Spleen (tissue), 11 donors: ENCODE measurements around the gene FADS1. TPM values are rescaled to one million over a fixed set of nuclear protein-coding genes. Genes with fewer than 3 reads are reported as not detected.

Experiments
- DNase-seq: peaks from one replicate; pipeline ENCODE4 v3.0.0-alpha.2; 2020
- H3K27ac ChIP-seq, 8 donors: fragments of 200-600 bp; sonication (generic) in 7 of 8; 1 replicate in 4 of 8; 2 replicates in 4 of 8; pipeline versions ENCODE4 v1.5.0 to v1.8.0; 2016 to 2021; ENCODE audit warnings: inconsistent platforms in 4 of 8, mild to moderate bottlenecking in 4 of 8, moderate library complexity in 1 of 8
- H3K27me3 ChIP-seq, 7 donors: fragments of 200-600 bp; sonication (generic) in 6 of 7; replicated peaks in 1 of 7; 1 replicate in 4 of 7; 2 replicates in 3 of 7; pipeline versions ENCODE4 v1.5.0 to v1.8.0; 2016 to 2021; ENCODE audit warnings: inconsistent platforms in 3 of 7, mild to moderate bottlenecking in 1 of 7
- H3K36me3 ChIP-seq, 6 donors: fragments of 200-600 bp; sonication (generic) in 5 of 6; 1 replicate in 4 of 6; 2 replicates in 2 of 6; pipeline versions ENCODE4 v1.5.0 to v1.8.0; 2016 to 2021; ENCODE audit warnings: inconsistent platforms in 2 of 6
- H3K4me1 ChIP-seq, 6 donors: fragments of 200-600 bp; sonication (generic) in 5 of 6; 1 replicate in 3 of 6; 2 replicates in 3 of 6; pipeline versions ENCODE4 v1.5.0 to v1.8.0; 2016 to 2021; ENCODE audit warnings: inconsistent platforms in 3 of 6
- H3K4me3 ChIP-seq, 8 donors: fragments of 200-600 bp; sonication (generic) in 7 of 8; 1 replicate in 4 of 8; 2 replicates in 4 of 8; pipeline versions ENCODE4 v1.5.0 to v1.8.0; 2016 to 2021; ENCODE audit warnings: inconsistent platforms in 4 of 8, mild to moderate bottlenecking in 4 of 8, moderate library complexity in 2 of 8
- H3K9me3 ChIP-seq, 8 donors: fragments of 200-600 bp; sonication (generic) in 7 of 8; 1 replicate in 4 of 8; 2 replicates in 4 of 8; pipeline versions ENCODE4 v1.5.0 to v1.8.0; 2016 to 2021; ENCODE audit warnings: inconsistent platforms in 4 of 8
- CTCF ChIP-seq, 11 experiments: fragments of 200-600 bp in 7 of 11; fragments of 450-650 bp in 4 of 11; sonication (generic) in 4 of 11; IDR thresholded peaks in 8 of 11; conservative IDR thresholded peaks in 3 of 11; 1 replicate in 7 of 11; 2 replicates in 4 of 11; pipeline versions ENCODE4 v1.4.0 to v1.8.0; 2016 to 2021; ENCODE audit warnings: antibody characterized with exemption in 11 of 11, inconsistent platforms in 4 of 11, mild to moderate bottlenecking in 1 of 11
- POLR2A ChIP-seq, 3 donors: fragments of 450-650 bp; IDR thresholded peaks; one replicate each; pipeline ENCODE4 v1.5.1; 2017; ENCODE audit warnings: antibody characterized with exemption in 3 of 3, mild to moderate bottlenecking in 1 of 3
- POLR2AphosphoS5 ChIP-seq, 3 donors: sonication (generic); formaldehyde crosslinking; IDR thresholded peaks; one replicate each; pipeline ENCODE4 v1.5.1; 2017; ENCODE audit warnings: antibody characterized with exemption in 3 of 3
- WGBS, 5 donors: extraction: QIAGEN DNeasy Blood & Tissue Kit in 3 of 5; methylation state at CpG; one replicate each; pipeline versions ENCODE4 v1.1.5 to v1.1.7; 2013 to 2018; 5-methylcytosine and 5-hydroxymethylcytosine counted together
- intact Hi-C: fragments of 100-400 bp; cut with DNase I; formaldehyde crosslinking; loops from one replicate; pipeline ENCODE4 v1.15.0; 2023; ENCODE audit warnings: low total_unique reads
- polyA plus RNA-seq, 3 donors: library from polyadenylated mRNA; stranded (reverse); fragments of 200-250 nt; gene quantifications; one replicate each; pipeline ENCODE4 v1.2.1, GENCODE V29; 2013
- total RNA-seq, 7 donors: library from RNA; depleted of rRNA in 3 of 7; stranded (reverse); fragments of >200 nt in 3 of 7; fragmentation: NEBNext Ultra II Directional in 4 of 7; extraction: Animal tissue kit (Norgen Biotek cat#: 25700) in 4 of 7; gene quantifications; one replicate each; pipeline versions ENCODE4 v1.1.0 to v1.2.1, GENCODE V29; 2016 to 2021
- donor health status: healthy with polysubstance abuse.
- donor health status: DM: no; HTN: no; CAD: no; lungs with moderate emphysema.
- donor health status: DM: no; HTN: no; CAD: no.
- donor health status: Bipolar disorder and iron deficiency.
- donor health status: healthy.
- donor health status: DM: no; HTN: no; CAD: no.
- donor health status: DM: yes; HTN: yes; CAD: no.

Gene FADS1
- total and polyA plus RNA-seq, 10 donors, result 2.2 to 25.6 (median 10.4) TPM

GRCh38 chr11:61834278-61835048 is 17.7 kb upstream of the FADS1 start:
- 25 to 32% (median 29%) methylated on average over 10 to 12 of the region's 12 CpGs for WGBS, 5 donors
- H3K9me3 ChIP-seq, result no peaks in the 10 kb centered on the region
- DNase-seq, result peak; percentile 78
- peak overlapping the region; percentile 27 to 82 (median 72) for H3K27ac ChIP-seq
- peak in 2 of 3 donors; percentile 35 to 59 for TF ChIP-seq POLR2AphosphoS5 (IDR thresholded peaks at IDR 0.05)
- no peak for TF ChIP-seq POLR2A (IDR thresholded peaks at IDR 0.05)
- no peak for TF ChIP-seq CTCF (IDR thresholded peaks at IDR 0.05 in 8 of 11, conservative IDR thresholded peaks at IDR 0.05 in 3 of 11)
- peaks cover 5 to 72% (median 21%) of the 10 kb centered on the region in 6 donors for H3K4me1 ChIP-seq
- no peaks in the 10 kb centered on the region for H3K36me3 ChIP-seq
- peaks cover 0 to 6% (median 0%) of the 10 kb centered on the region in 7 donors for H3K27me3 ChIP-seq
- intact Hi-C loops, result no loop called here
- peak overlapping the region in 1 of 8 donors; percentile 9 for H3K4me3 ChIP-seq

- WGBS, 5 donors, result 83 to 93% (median 90%) methylated on average over 12 of the region's 12 CpGs
- TF ChIP-seq CTCF (IDR thresholded peaks at IDR 0.05 in 8 of 11, conservative IDR thresholded peaks at IDR 0.05 in 3 of 11) (no peak), POLR2A (IDR thresholded peaks at IDR 0.05) (no peak)
Measured at GRCh38 chr11:61833926-61834277, 17.1 kb upstream of the FADS1 start.

GRCh38 chr11:61833471-61833870 is 16.7 kb upstream of the FADS1 start:
- Histone ChIP-seq H3K9me3 (no peaks in the 10 kb centered on the region), H3K4me3 (no peak overlapping the region), H3K27ac (peak overlapping the region in 2 of 8 donors; percentile 81 to 82), H3K4me1 (peaks cover 13 to 82% (median 31%) of the 10 kb centered on the region in 6 donors), H3K36me3 (no peaks in the 10 kb centered on the region), H3K27me3 (peaks cover 0 to 16% (median 6%) of the 10 kb centered on the region in 7 donors)
- intact Hi-C loops, result no loop called here
- DNase-seq, result peak; percentile 62
- TF ChIP-seq POLR2AphosphoS5 (IDR thresholded peaks at IDR 0.05), result no peak
- TF ChIP-seq POLR2A (IDR thresholded peaks at IDR 0.05), result no peak
- no peak for TF ChIP-seq CTCF (IDR thresholded peaks at IDR 0.05 in 8 of 11, conservative IDR thresholded peaks at IDR 0.05 in 3 of 11)
- 74 to 85% (median 83%) methylated on average over 11 of the region's 11 CpGs for WGBS, 5 donors

More at GRCh38 chr11:61833926-61834277, 17.1 kb upstream of the FADS1 start:
- no peak overlapping the region for H3K4me3 ChIP-seq
- no peaks in the 10 kb centered on the region for H3K9me3 ChIP-seq
- no peak for DNase-seq
- no peaks in the 10 kb centered on the region for H3K36me3 ChIP-seq
- H3K27ac ChIP-seq, result peak overlapping the region in 6 of 8 donors; percentile 62 to 82 (median 75)
- H3K4me1 ChIP-seq, result peaks cover 8 to 78% (median 27%) of the 10 kb centered on the region in 6 donors
- intact Hi-C loops, result no loop called here
- H3K27me3 ChIP-seq, result peaks cover 0 to 11% (median 3%) of the 10 kb centered on the region in 7 donors

GRCh38 chr11:61832754-61833153 is 16.0 kb upstream of the FADS1 start:
- peak; percentile 40 for DNase-seq
- peak overlapping the region in 1 of 8 donors; percentile 88 for H3K27ac ChIP-seq

More at GRCh38 chr11:61832754-61833153, 16.0 kb upstream of the FADS1 start:
- Histone ChIP-seq H3K36me3 (no peaks in the 10 kb centered on the region), H3K4me1 (peaks cover 20 to 89% (median 38%) of the 10 kb centered on the region in 6 donors), H3K27me3 (peaks cover 0 to 23% (median 6%) of the 10 kb centered on the region in 7 donors), H3K9me3 (no peaks in the 10 kb centered on the region), H3K4me3 (no peak overlapping the region)
- intact Hi-C loops, result no loop called here
- WGBS, 5 donors, result 67 to 78% (median 73%) methylated on average over 3 to 7 of the region's 7 CpGs
- no peak for TF ChIP-seq POLR2AphosphoS5 (IDR thresholded peaks at IDR 0.05)
